A549 (cell line): ENCODE measurements around the gene ZNF879. TPM values are rescaled to one million over a fixed set of nuclear protein-coding genes. Genes with fewer than 3 reads are reported as not detected.

ENCODE experiments used
- ATAC-seq, 2 experiments: fragments of 200-7000 bp in 1 of 2; fragments of >200 bp in 1 of 2; cut with Nextera tagmentation in 1 of 2; cut with Tn5 transposase in 1 of 2; 3 replicates each; pipeline versions ENCODE4 v1.8.0 to v1.9.1; 2018 to 2020; ENCODE audit warnings: mild to moderate bottlenecking in 1 of 2, moderate library complexity in 1 of 2
- CTCF ChIA-PET: fragments of 300-600 bp; sonication (Branson Sonifier 250); formaldehyde crosslinking; extraction: SDS; loops from one replicate; lab custom pipeline; 2021; ENCODE audit warnings: antibody characterized with exemption, inconsistent platforms; lab: Yijun Ruan, JAX
- POLR2A ChIA-PET: fragments of 350-600 bp; formaldehyde crosslinking; extraction: SDS; loops from one replicate; lab custom pipeline; 2021; ENCODE audit warnings: antibody characterized with exemption, inconsistent platforms; lab: Yijun Ruan, JAX
- DNase-seq, 2 experiments: peaks; one replicate each; pipeline versions ENCODE4 v3.0.0 to v3.0.0-alpha.2; 2011 to 2016; ENCODE audit warnings: low read depth in 1 of 2, low spot score in 1 of 2
- FAIRE-seq: peaks from 2 replicates; lab custom pipeline; 2011; peaks lifted over from hg19 to GRCh38; lab: Jason Lieb, UNC
- H3K27ac ChIP-seq, 2 experiments: fragments of >200 bp; sonication (Bioruptor Twin); formaldehyde crosslinking; 3 replicates each; pipeline ENCODE4 v1.5.1; 2016 to 2017
- H3K4me1 ChIP-seq: fragments of >200 bp; sonication (Bioruptor Twin); formaldehyde crosslinking; 3 replicates; pipeline ENCODE4 v1.6.1; 2016
- H3K4me2 ChIP-seq: fragments of >200 bp; sonication (Bioruptor Twin); formaldehyde crosslinking; 3 replicates; pipeline ENCODE4 v1.6.1; 2016
- H3K4me3 ChIP-seq: fragments of >200 bp; sonication (Bioruptor Twin); formaldehyde crosslinking; 3 replicates; pipeline ENCODE4 v1.5.1; 2016
- H3K9me3 ChIP-seq: fragments of >200 bp; sonication (Bioruptor Twin); formaldehyde crosslinking; 3 replicates; pipeline ENCODE4 v1.6.1; 2016
- ATOH8 ChIP-seq: fragments of 250-450 bp; sonication (Bioruptor Pico); IDR thresholded peaks from 2 replicates; pipeline ENCODE4 v1.5.0; 2020; ENCODE audit warnings: low read depth, mild to moderate bottlenecking, moderate library complexity
- CEBPB ChIP-seq, 2 experiments: fragments of >200 bp in 1 of 2; sonication (Bioruptor Twin) in 1 of 2; formaldehyde crosslinking in 1 of 2; IDR thresholded peaks; 2 replicates each; pipeline ENCODE4 v1.6.1; 2012 to 2016
- CTCF ChIP-seq: fragments of >200 bp; sonication (Bioruptor Twin); formaldehyde crosslinking; IDR thresholded peaks from 3 replicates; pipeline ENCODE4 v1.5.1; 2016
- EHF ChIP-seq: fragments of 250-450 bp; sonication (Bioruptor Pico); IDR thresholded peaks from 2 replicates; pipeline ENCODE4 v1.5.0; 2020; ENCODE audit warnings: mild to moderate bottlenecking
- EHMT2 ChIP-seq: fragments of 200-600 bp; sonication (generic); IDR thresholded peaks from 2 replicates; pipeline ENCODE4 v1.6.1; 2016; ENCODE audit warnings: antibody characterized with exemption, low read depth, mild to moderate bottlenecking, moderate library complexity
- ELK1 ChIP-seq: fragments of 150-350 bp; IDR thresholded peaks from 2 replicates; pipeline ENCODE4 v1.6.1; 2014; ENCODE audit warnings: low read depth, mild to moderate bottlenecking, low read length
- EP300 ChIP-seq, 2 experiments: fragments of >200 bp; sonication (Bioruptor Twin); formaldehyde crosslinking; IDR thresholded peaks; 2 replicates in 1 of 2; 3 replicates in 1 of 2; pipeline ENCODE4 v1.6.1; 2016 to 2017
- FOSB ChIP-seq: fragments of 250-450 bp; sonication (Bioruptor Pico); IDR thresholded peaks from 2 replicates; pipeline ENCODE4 v1.5.0; 2020; ENCODE audit warnings: mild to moderate bottlenecking, moderate library complexity
- GATA3 ChIP-seq: IDR thresholded peaks from 2 replicates; pipeline ENCODE4 v1.6.1; 2012; ENCODE audit warnings: borderline replicate concordance
- HDAC2 ChIP-seq: fragments of 200-600 bp; sonication (generic); IDR thresholded peaks from 2 replicates; pipeline ENCODE4 v1.6.1; 2016
- HEYL ChIP-seq: fragments of 250-450 bp; sonication (Bioruptor Pico); IDR thresholded peaks from 2 replicates; pipeline ENCODE4 v1.8.0; 2021; ENCODE audit warnings: mild to moderate bottlenecking, moderate library complexity
- HOXA7 ChIP-seq: fragments of 250-450 bp; sonication (Bioruptor Pico); IDR thresholded peaks from 2 replicates; pipeline ENCODE4 v1.5.0; 2020; ENCODE audit warnings: mild to moderate bottlenecking, moderate library complexity
- JUN ChIP-seq, 2 experiments: fragments of >200 bp; sonication (Bioruptor Twin); formaldehyde crosslinking; IDR thresholded peaks; 2 replicates in 1 of 2; 3 replicates in 1 of 2; pipeline ENCODE4 v1.6.1; 2016 to 2017
- KDM5A ChIP-seq: fragments of 200-600 bp; sonication (generic); IDR thresholded peaks from 2 replicates; pipeline ENCODE4 v1.6.1; 2016; ENCODE audit warnings: antibody characterized with exemption, mild to moderate bottlenecking
- MAFK ChIP-seq: fragments of 450-650 bp; IDR thresholded peaks from 2 replicates; pipeline ENCODE4 v1.6.1; 2014; ENCODE audit not compliant: partially characterized antibody
- NFE2L2 ChIP-seq: fragments of 150-350 bp; conservative IDR thresholded peaks from 2 replicates; pipeline ENCODE4 v1.6.1; 2014; ENCODE audit warnings: low read length
- RAD21 ChIP-seq, 2 experiments: fragments of >200 bp in 1 of 2; sonication (Bioruptor Twin) in 1 of 2; formaldehyde crosslinking in 1 of 2; IDR thresholded peaks in 1 of 2; conservative IDR thresholded peaks in 1 of 2; 2 replicates in 1 of 2; 3 replicates in 1 of 2; pipeline ENCODE4 v1.6.1; 2012 to 2018; ENCODE audit warnings: inconsistent platforms in 1 of 2
- RCOR1 ChIP-seq: fragments of 150-350 bp; IDR thresholded peaks from 2 replicates; pipeline ENCODE4 v1.6.1; 2014; ENCODE audit warnings: antibody characterized with exemption, low read length, low read depth
- REST ChIP-seq: fragments of 200-600 bp; sonication (generic); IDR thresholded peaks from 2 replicates; pipeline ENCODE4 v1.6.1; 2016; ENCODE audit warnings: antibody characterized with exemption, mild to moderate bottlenecking, moderate library complexity
- RFX5 ChIP-seq: fragments of 450-650 bp; IDR thresholded peaks from 2 replicates; pipeline ENCODE4 v1.7.1; 2014; ENCODE audit warnings: antibody characterized with exemption, mild to moderate bottlenecking, moderate library complexity
- SMC3 ChIP-seq: fragments of >200 bp; sonication (Bioruptor Twin); formaldehyde crosslinking; IDR thresholded peaks from 3 replicates; pipeline ENCODE4 v1.6.1; 2018; ENCODE audit warnings: inconsistent platforms
- ZC3H11A ChIP-seq: fragments of 450-650 bp; IDR thresholded peaks from 2 replicates; pipeline ENCODE4 v1.6.1; 2014; ENCODE audit warnings: antibody characterized with exemption, mild to moderate bottlenecking
- WGBS: methylation state at CpG from one replicate; pipeline ENCODE4 v1.1.6; 2017; ENCODE audit errors: missing lambda C conversion rate; 5-methylcytosine and 5-hydroxymethylcytosine counted together
- polyA plus RNA-seq, 4 experiments: library from polyadenylated mRNA; depleted of rRNA in 3 of 4; stranded (reverse); fragments of >200 nt; fragmentation: RNase III in 1 of 4; extraction: RNeasy Plus Mini Kit Qiagen cat#74134 plus additional on column Dnase treatment in 1 of 4; gene quantifications; 2 replicates in 3 of 4; 3 replicates in 1 of 4; pipeline ENCODE4 v1.2.3, GENCODE V29; 2011 to 2017

ZNF879 gene
- polyA plus RNA-seq, 2 of the 4 experiments (the other 2 are of a cell fraction): 1.3 to 1.4 TPM

- no peak for TF ChIP-seq ZC3H11A
- TF ChIP-seq RFX5: no peak
- peaks cover 77% of the 10 kb centered on the region for H3K9me3 ChIP-seq
- no peak overlapping the region for H3K4me2 ChIP-seq
- H3K4me3 ChIP-seq: no peak overlapping the region
- H3K4me1 ChIP-seq: no peaks in the 10 kb centered on the region
- WGBS: 64% methylated on average over 7 of the region's 7 CpGs
- DNase-seq (no peak), ATAC-seq (no peak), FAIRE-seq (no peak)
- ChIA-PET POLR2A (no interaction called here), CTCF (interaction anchor here (0.6 kb wide), 1 partner anchor 1040 kb away, joined by 3 read pairs; no protein-coding TSS in a partner anchor)
- no peak overlapping the region for H3K27ac ChIP-seq
Observed at GRCh38 chr5:179033004-179033580, 9.5 kb downstream of the ZNF879 start.

GRCh38 chr5:179044765-179045164 lies 21.2 kb downstream of the ZNF879 start:
- Histone ChIP-seq H3K9me3 (peaks cover 15% of the 10 kb centered on the region), H3K4me2 (no peak overlapping the region), H3K4me3 (no peak overlapping the region), H3K27ac (no peak overlapping the region), H3K4me1 (no peaks in the 10 kb centered on the region)
- TF ChIP-seq EHMT2: no peak
- TF ChIP-seq ELK1: no peak
- TF ChIP-seq KDM5A: no peak
- no peak for TF ChIP-seq SMC3
- no peak for TF ChIP-seq EP300 (IDR thresholded peaks at IDR 0.05)
- no peak for TF ChIP-seq ZC3H11A
- no peak for TF ChIP-seq REST
- no peak for TF ChIP-seq HOXA7
- no peak for TF ChIP-seq ATOH8 (CRISPR knock-in tag)
- no peak for TF ChIP-seq MAFK
- TF ChIP-seq EHF (CRISPR knock-in tag): no peak
- no peak for TF ChIP-seq HDAC2
- no peak for TF ChIP-seq GATA3
- no peak for TF ChIP-seq FOSB (CRISPR knock-in tag)
- TF ChIP-seq RAD21 (conservative IDR thresholded peaks at IDR 0.05 in 1 of 2, IDR thresholded peaks at IDR 0.05 in 1 of 2): no peak
- ChIA-PET CTCF (no interaction called here), POLR2A (no interaction called here)
- no peak for ATAC-seq
- WGBS: 0% methylated on average over 2 of the region's 2 CpGs
- no peak for DNase-seq
- no peak for FAIRE-seq

GRCh38 chr5:179051784-179052183 lies 28.2 kb downstream of the ZNF879 start:
- 35% methylated on average over 7 of the region's 9 CpGs for WGBS
- no peak overlapping the region for H3K27ac ChIP-seq
- peaks cover 34% of the 10 kb centered on the region; the same call in 2 of the 3 replicates for H3K9me3 ChIP-seq
- FAIRE-seq (no peak), ATAC-seq (no peak), DNase-seq (no peak)
- ChIA-PET CTCF (no interaction called here), POLR2A (no interaction called here)
- H3K4me3 ChIP-seq: no peak overlapping the region
- no peak overlapping the region for H3K4me2 ChIP-seq
- H3K4me1 ChIP-seq: no peaks in the 10 kb centered on the region
- no peak for TF ChIP-seq SMC3
- no peak for TF ChIP-seq HEYL
- TF ChIP-seq RAD21 (conservative IDR thresholded peaks at IDR 0.05 in 1 of 2, IDR thresholded peaks at IDR 0.05 in 1 of 2): no peak
- no peak for TF ChIP-seq CEBPB (IDR thresholded peaks at IDR 0.05)
- TF ChIP-seq FOSB (CRISPR knock-in tag): no peak
- no peak for TF ChIP-seq HOXA7
- TF ChIP-seq RCOR1: no peak
- no peak for TF ChIP-seq KDM5A
- TF ChIP-seq NFE2L2: no peak
- no peak for TF ChIP-seq CTCF
- no peak for TF ChIP-seq JUN (IDR thresholded peaks at IDR 0.05)
- no peak for TF ChIP-seq ZC3H11A
- TF ChIP-seq MAFK: no peak
- TF ChIP-seq HDAC2: no peak
- TF ChIP-seq REST: no peak
